GM10847 (cell line): ENCODE results near the gene FEN1.

Source experiments
- POLR2A ChIP-seq: IDR thresholded peaks from 2 replicates; pipeline ENCODE4 v1.6.1; 2011; ENCODE audit not compliant: insufficient read length; ENCODE audit errors: extremely low read depth

The FEN1 gene

DNA sequence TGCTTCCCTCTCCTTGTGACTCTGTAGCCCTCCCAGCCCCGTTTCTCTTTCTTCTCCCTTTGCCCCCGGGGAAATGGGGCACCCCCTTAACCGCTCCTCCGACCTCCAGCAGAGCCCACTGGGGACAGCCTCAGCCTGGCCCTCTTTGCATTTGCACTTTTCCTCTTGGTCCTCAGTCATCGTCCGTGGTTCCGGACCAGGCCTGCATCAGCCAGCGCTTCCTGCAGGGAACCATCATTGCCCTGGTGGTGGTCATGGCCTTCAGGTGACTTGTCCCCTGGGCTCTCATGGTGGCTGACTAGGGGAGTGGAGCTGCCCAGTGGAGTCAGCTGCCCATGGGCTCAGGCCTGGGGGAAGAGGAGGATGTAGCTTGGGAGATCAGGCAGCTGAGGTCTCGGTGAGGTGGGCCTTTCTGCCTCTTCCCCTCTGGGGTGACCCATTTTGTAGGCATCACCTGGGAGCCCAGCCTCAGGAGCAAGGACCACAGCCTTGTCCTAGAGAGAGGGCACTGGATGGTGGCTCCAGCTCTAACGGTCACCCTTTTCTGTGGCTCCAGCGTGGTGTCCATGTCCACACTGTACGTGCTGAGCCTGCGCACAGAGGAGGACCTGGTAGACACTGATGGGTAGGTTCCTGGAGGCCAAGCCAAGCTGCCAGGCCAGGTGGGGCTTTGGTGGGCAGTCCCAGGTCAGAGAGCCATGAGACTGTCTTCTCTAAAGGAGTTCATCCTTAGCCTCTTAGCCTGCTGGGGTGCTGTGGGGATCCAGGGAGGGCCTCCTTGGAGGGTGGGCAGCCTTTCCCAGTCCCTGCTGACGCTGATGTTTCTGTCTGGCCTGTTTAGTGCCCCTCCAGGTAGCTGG lies 12.8 kb upstream of the FEN1 start:
- no peak for TF ChIP-seq POLR2A

DNA sequence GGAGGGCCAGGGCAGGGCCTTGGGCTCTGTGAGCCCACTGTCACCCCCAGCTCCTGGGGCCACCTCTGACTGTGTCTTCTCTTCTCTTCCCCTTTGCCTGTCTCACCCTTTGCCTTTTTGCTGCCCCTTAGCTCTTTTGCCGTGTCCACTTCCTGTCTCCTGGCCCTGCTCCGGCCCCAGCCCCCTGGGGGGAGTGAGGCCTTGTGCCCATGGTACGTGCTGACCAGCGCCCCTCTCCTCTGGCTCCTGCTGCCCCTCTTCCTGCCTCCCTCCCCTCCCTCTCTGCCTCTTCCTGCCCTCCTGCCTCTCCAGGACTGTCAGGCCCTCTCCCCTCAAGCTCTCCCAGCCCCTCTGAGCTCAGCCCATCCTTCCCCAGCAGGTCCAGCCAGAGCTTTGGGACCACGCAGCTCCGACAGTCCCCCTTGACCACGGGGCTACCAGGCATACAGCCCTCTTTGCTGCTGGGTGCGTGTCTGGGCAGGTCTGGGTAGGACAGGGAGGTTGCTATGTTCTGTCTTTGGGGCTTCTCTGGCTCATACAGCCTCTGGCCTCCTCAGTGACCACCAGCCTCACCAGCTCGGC lies 12.0 kb upstream of the FEN1 start:
- no peak for TF ChIP-seq POLR2A

DNA sequence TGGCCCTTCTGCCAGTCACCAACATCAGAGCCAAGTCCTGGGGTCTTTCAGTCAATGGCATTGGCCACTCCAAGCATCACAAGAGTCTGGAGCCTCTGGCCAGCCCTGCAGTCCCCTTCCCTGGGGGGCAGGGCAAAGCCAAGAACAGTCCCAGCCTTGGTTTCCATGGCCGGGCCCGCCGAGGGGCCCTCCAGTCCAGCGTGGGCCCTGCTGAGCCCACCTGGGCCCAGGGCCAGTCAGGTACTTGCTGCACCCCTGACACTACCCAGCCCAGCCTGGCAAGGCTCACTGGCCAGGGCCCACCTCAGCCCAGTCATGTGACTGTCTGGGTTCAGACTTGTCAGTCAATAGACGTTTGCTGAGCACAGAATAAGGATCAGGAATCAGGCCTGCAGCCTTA lies 11.1 kb upstream of the FEN1 start:
- no peak for TF ChIP-seq POLR2A

DNA sequence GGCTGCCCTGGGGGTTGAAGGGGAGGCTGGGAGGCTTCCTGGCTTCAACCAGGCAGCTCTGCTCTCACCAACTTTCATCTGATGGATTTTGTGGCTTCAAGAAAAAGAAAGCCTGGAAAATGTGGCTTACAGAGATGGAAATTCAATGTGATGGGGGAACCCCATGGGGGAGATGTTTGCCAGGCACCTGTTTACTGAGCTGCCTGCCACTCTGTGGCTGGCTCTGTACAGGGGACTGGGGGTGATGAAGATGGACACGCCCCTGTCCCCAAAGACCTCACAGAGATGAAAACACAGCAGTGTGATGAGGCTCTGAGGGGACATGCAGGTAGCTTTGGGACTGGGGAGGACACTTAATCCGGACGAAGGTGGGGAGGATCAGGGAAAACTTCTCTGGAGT lies 10.4 kb upstream of the FEN1 start:
- no peak for TF ChIP-seq POLR2A

DNA sequence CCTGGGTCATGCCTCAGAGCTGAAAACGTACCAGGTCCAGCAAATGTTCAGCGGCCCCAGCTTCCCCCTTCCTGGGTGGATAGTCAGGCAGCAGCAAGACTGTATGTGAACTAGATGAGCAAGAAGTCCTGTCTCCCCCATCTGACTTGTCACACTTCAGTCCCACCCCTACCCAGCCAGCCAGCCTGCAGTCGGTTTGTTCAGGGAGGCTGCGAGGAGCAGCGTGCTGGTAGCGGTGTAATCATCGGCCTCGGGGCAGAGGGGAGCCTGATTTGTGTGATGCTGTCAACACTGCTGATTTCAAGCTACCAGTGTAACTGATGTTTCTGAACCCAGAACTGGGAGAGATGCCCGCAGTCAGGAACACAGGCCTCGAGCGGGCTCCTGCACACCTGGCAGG lies 9.9 kb upstream of the FEN1 start:
- no peak for TF ChIP-seq POLR2A

DNA sequence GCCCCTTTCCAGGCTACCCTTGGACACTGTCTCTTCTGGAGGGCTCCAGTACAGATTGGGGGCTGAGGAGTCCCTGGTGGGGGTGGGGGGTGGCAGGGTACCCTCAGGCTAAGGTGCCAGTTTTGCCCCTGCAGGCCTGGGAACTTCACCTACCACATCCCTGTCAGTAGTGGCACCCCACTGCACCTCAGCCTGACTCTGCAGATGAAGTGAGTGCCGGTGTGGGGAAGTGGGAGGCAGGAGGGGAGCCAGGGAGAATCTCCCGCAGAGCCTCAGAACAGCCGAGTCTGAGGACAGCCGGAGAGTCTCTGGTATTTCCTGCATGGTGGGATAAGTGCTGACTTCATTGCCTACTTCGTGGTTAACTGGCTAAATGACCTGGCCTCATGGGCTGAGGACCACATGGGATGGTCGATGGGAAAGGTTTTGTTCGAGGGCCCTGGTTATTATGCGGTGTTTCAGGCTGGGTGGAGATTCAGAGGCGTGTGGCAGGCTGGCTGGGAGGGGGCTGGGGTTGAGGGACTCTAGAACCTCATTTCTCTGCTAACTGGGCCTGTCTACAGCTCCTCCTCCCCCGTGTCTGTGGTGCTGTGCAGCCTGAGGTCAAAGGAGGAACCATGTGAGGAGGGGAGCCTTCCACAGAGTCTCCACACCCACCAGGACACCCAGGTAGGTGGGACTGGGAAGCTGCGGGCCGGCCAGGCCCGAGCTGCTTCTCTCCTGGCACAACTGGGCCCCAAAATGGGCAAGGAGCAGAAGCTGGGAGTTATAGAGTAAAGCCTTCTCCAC lies 8.8 kb upstream of the FEN1 start:
- no peak for TF ChIP-seq POLR2A

DNA sequence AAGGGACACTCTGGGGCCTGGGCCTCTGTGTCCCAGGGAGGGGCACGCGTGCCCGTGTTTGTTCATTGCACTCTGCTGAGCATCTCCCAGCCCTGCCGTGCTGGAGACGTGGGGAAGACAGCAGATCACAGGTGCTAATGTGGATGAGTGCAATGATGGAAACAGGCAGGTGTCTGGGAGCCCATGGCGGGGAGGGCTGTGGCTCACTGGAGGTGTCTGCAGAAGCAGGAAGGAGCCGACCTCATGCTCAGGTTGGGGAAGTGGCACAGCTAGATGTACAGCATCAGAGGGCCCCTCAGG lies 8.3 kb upstream of the FEN1 start:
- no peak for TF ChIP-seq POLR2A

DNA sequence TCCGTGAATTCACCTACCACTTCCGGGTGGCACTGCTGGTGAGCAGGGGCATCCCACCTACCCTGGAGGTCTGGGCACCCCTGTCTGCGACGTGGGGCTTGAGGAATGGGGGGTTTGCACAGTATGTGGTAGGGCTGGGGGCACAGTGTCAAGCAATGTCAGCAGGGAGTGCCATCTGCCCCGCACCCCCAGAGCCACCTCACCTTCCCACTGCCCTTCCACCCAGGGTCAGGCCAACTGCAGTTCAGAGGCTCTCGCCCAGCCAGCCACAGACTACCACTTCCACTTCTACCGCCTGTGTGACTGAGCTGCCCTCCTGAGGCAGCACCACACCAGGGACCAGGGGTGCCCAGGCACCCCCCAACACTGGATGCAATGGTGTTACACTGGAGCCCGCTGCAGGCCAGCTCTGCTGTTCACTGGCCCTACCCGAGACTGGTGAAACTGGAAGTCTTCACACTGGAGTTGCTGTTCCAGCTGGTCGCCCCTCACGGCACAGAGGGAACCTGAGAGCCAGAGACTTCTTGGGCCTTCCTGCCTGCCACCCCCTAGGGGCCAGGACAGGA lies 6.8 kb upstream of the FEN1 start:
- TF ChIP-seq POLR2A = no peak

DNA sequence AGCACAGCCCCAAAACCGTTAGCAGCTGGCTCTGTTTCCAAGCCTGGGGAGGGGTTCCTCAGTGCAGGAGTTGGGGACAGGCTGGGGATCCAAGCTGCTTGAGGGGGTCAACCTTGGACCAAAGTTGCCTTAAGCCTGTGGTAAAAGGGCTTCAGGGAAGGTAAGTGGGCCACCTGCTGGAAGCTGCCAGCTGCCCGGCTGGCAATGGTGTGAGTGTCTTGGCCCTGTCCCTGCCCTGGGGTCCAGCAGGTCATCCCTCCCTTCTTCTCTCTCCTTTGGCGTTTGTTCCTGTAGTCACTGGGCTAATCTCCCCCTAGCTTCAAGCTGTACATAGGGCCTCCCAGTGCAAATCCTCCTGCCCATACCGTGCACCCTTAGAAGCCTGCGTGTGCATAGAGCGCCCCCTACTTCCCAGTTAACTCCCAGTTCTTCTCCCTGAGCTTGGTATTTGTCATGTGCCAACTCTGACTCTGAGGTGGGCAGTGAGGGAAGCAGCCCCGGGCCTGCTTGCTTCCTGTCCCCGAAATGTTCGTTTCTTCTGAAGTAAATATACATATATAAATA lies 4.7 kb upstream of the FEN1 start:
- no peak for TF ChIP-seq POLR2A

DNA sequence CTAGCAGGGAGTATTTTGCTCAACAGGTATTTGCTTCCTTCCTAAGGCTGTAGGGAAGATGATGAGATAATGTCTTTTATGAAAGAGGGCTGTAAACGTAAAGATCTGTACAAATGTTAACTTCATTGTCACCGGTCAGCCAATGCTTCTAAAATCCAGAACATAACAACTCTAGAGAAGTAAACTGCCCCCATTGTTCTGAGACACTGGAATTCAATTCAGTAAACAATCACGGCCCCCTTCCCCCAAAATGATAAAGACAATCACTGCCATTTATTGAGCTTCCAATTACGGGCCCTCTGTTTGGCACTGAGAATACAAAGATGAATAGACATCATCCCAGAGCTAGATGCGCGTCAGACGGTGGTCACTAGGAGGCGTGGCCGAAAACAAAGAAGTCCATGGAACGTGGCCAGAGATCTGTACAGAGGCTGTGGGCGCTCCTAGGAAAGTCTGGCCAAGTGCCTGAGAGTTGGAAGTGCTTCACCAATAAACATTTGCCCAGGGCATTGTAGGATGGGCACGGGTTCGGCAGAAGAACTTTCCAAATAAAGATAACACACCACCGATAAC lies 888 bp upstream of the FEN1 start:
- no peak for TF ChIP-seq POLR2A

DNA sequence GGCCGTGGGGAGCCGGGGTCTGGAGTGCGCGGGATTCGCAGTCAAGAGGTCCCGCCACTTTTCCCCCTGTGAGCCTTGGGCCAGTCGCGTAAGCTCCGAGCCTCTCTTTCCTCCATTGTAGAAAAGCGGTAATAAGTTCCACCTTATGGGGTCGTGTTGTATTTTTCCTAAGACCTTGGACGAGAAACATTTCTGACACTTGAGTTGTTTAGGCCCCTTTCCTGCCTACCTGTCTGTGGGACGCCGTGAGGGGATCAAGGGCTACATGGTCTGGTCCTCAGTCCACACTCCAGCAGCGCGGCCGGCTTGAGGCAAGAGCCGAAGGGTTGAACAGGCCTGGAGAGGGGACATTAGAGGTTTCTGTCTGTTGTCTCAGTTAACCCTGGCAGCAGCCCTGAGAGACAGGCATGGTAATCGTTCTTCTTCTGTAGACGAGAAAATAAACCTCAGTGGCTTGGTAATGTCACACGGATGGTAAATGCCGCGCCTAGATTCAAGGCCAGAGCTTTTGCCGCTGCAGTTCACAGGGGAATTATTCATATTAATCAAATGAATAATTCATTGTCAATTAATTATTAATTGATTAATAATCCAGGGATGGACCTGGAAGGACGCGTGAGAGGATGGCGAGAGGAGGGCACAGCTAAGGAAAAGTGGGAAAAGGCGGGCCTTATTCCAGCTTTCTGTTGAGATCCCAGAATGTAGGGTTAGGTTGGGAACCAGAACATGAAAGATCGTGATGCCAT lies 545 bp downstream of the FEN1 start:
- no peak for TF ChIP-seq POLR2A

DNA sequence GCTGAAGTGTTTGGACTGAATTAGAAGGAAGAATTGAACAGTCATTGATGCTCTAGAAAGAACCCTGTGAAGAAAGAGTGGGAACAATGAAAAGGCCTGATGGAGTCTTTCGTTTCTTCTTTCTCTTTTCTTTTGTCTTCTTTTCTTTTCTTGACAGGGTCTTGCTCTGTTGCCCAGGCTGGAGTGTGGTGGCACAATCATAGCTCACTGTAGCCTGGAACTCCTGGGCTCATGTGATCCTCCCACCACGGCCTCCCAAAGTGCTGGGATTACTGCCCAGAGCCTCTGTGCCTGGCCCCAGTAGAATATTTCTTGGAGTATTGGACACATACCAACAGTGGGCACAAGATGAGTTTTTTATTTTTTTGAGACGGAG lies 1.1 kb downstream of the FEN1 start:
- no peak for TF ChIP-seq POLR2A

DNA sequence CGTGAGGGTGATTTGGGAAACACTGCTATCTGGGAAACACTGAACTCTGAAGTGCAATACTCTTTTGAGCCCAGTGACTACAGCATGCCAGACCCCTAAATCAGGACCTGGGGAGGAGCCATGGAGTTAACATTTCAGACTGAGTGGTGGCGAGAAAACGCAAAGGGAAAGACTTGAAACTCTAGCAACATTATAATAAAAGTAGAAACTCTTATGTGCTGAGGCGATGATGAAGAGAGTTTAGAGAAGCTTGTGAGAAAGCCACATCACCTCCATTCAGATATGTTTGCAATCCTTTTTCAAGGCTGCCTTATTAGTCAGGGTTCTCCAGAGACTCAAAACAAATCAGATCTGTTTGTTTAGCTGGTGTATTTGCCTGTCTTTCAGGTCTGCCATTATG lies 1.9 kb downstream of the FEN1 start:
- no peak for TF ChIP-seq POLR2A

DNA sequence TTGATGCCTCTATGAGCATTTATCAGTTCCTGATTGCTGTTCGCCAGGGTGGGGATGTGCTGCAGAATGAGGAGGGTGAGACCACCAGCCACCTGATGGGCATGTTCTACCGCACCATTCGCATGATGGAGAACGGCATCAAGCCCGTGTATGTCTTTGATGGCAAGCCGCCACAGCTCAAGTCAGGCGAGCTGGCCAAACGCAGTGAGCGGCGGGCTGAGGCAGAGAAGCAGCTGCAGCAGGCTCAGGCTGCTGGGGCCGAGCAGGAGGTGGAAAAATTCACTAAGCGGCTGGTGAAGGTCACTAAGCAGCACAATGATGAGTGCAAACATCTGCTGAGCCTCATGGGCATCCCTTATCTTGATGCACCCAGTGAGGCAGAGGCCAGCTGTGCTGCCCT lies 2.7 kb downstream of the FEN1 start:
- TF ChIP-seq POLR2A = no peak
